GM18867 (cell line): ENCODE data around the gene ICAM1.
"Not testable (repeated sequence)": the region's sequence is repeated elsewhere in the genome, so short reads cannot be mapped to it uniquely, and the experiment has no call there.

Experiments
- ATAC-seq: cut with Tn5 transposase; IDR thresholded peaks from one replicate; pipeline ENCODE4 v1.9.1; 2021; ENCODE audit warnings: mild to moderate bottlenecking, moderate library complexity; ENCODE audit not compliant: unreplicated experiment

The ICAM1 gene

GRCh38 chr19:10270616-10271394, at the start of gene ICAM1:
Gene ICAM1, plus strand, starts transcription at chr19:10271120. Its CDS starts 40 bp downstream, at chr19:10271160.
- ATAC-seq = peak; percentile 51

- ATAC-seq = no peak
These were observed 48.6 kb upstream of the ICAM1 start for GRCh38 chr19:10222201-10222890.

GRCh38 chr19:10223488-10224213, 47.3 kb upstream of the ICAM1 start:
- no peak for ATAC-seq

- ATAC-seq = no peak
These were observed 46.6 kb upstream of the ICAM1 start for GRCh38 chr19:10224337-10224736.

- no peak for ATAC-seq
These were observed 44.9 kb upstream of the ICAM1 start for GRCh38 chr19:10226021-10226375.

GRCh38 chr19:10226376-10227025, 44.4 kb upstream of the ICAM1 start:
- no peak for ATAC-seq

GRCh38 chr19:10227026-10227971, 43.6 kb upstream of the ICAM1 start:
- no peak for ATAC-seq

GRCh38 chr19:10228393-10228792, 42.5 kb upstream of the ICAM1 start:
- no peak for ATAC-seq

GRCh38 chr19:10228920-10229319, 42.0 kb upstream of the ICAM1 start:
- no peak for ATAC-seq

GRCh38 chr19:10230173-10230860, 40.6 kb upstream of the ICAM1 start:
- ATAC-seq = no peak

- ATAC-seq = peak; percentile 48
These were observed 39.9 kb upstream of the ICAM1 start, which contains the start of gene S1PR2 for GRCh38 chr19:10230861-10231611. Gene S1PR2, minus strand, starts transcription at chr19:10231331. Its CDS starts 6,426 bp downstream, at chr19:10224905.

GRCh38 chr19:10231612-10232228, 39.2 kb upstream of the ICAM1 start:
- no peak for ATAC-seq

- no peak for ATAC-seq
These were observed 37.0 kb upstream of the ICAM1 start for GRCh38 chr19:10233946-10234345.

- no peak for ATAC-seq
These were observed 35.9 kb upstream of the ICAM1 start for GRCh38 chr19:10235003-10235402.

GRCh38 chr19:10235409-10235808, 35.5 kb upstream of the ICAM1 start:
- not testable (repeated sequence) for ATAC-seq

GRCh38 chr19:10237702-10238101, 33.2 kb upstream of the ICAM1 start:
- no peak for ATAC-seq

GRCh38 chr19:10238172-10238783, 32.6 kb upstream of the ICAM1 start:
- ATAC-seq = no peak
